ENCODE data around the gene RSU1.
A peak's percentile ranks its signal among the peaks of the same experiment; 100 is the strongest.
"Not testable (repeated sequence)": the region's sequence is repeated elsewhere in the genome, so short reads cannot be mapped to it uniquely, and the experiment has no call there.

Gene RSU1

GRCh38 chr10:16779384-16779915 lies 37.8 kb downstream of the RSU1 start:
- DNase-seq, result no peak

DNA sequence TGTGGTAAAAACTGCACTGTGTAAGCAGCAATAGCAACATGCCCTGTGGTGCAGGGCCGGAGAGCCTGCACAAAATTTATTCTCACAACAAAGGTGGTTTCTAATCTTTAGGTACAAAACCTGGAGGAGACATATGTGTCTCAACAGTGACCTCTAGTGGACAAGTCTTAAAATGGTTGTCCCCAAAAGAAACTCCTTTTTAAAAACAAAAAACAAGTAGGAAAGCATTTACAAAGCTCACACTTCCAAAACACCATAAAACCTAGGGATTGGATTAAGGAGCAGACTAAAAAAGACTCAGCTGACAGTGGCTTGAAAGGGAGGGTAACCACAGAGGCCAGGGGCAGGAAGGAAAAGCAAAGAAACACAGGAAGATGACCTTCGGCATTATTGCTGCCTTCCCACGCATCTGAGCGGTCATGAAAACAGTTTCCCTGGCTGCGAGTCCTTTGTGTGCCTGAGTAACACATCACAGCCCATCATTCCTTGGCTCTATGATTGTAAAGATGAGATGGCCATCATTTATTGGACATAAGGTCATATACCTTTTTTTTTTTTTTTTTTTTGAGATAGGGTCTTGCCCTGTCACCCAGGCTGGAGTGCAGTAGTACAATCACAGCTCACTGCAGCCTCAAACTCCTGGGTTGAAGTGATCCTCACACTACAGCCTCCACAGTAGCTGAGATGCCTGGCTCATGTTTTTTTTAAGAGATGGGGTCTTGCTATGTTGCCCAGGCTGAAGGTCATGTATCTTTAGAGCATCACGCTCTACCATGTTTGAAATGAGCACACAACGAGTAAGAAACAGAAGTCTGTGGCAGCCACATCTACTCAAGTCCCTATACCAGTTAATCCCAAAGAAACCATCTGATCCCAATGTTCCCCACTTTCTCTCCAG lies 39.5 kb downstream of the RSU1 start:
- DNase-seq, result peak; percentile 34 to 42

DNA sequence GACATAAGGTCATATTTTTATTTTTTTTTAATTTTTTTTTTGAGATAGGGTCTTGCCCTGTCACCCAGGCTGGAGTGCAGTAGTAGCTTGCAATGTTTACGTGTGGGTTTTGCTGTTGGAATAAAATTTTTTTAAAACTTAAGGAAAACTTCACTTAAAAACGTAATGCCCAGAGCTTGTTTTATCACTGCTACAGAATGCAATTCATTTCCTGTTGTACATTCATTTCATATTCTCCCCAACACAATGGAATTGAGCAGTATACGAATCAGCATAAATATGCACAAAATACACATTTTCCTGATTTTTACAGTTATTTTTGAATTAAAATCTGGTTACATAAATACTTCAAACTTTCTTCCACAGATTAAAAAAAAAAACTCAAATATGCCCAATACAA lies 40.3 kb downstream of the RSU1 start:
- DNase-seq, result no peak

DNA sequence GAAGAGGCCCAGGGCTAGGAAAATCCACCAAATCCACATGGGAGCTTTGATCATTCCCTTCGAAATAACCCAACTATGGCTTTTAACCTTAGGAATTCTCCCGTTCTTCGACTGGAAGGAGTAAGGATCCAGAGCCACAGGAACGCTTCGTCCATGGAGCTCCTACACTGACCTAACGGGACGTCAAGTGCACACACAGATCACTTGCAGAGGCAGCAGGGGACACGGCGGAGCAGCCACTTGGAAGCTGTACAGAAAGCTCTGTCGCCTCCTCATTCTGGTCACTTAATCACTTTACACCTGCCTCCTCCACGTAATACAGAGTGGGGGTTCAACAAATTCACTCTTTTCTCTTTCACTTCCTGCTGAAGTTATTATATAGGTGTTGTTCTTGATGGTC lies 43.9 kb downstream of the RSU1 start:
- DNase-seq, result no peak

- DNase-seq, result peak; percentile 48 to 71
Measured at GRCh38 chr10:16770670-16771069, 46.6 kb downstream of the RSU1 start.

GRCh38 chr10:16770141-16770540 lies 47.1 kb downstream of the RSU1 start:
- no peak for DNase-seq

DNA sequence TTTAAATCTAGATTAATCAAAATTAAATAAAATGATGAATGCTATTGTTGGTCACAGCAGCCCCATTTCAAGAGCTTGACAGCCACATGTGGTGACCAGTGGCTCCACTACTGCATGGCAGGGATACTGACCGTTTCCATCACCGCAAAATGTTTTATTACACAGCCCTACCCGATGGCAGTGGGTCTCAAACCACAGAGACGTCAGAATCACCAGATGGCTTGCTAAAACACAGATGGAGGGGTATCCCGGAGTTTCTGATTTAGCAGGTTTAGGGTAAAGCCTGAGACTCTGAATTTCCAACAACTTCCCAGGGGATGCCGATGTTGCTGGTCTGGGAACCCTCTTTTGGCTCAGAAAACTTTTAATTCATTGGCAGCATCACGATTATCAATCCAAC lies 47.9 kb downstream of the RSU1 start:
- DNase-seq, result no peak

DNA sequence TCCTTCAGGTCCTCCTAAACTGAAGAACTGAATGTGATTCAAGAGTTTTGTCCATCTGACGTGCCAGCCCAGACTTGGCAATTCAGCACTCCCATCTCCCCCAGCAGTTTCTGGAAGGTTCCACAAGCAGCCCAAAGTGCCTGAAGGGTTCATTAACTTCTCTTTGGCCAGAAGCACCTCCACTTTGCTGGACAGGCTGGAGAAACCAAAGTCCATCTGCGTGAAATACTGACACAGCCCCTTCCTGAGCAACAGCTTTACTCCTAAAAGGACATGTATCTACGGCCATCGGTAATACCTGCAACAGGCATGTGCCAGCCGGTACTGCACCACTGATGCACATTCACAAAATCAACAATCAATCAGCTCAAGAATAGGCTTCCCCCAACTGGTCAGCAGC lies 48.5 kb downstream of the RSU1 start:
- no peak for DNase-seq

GRCh38 chr10:16765509-16766375 lies 51.5 kb downstream of the RSU1 start:
- no peak for DNase-seq

DNA sequence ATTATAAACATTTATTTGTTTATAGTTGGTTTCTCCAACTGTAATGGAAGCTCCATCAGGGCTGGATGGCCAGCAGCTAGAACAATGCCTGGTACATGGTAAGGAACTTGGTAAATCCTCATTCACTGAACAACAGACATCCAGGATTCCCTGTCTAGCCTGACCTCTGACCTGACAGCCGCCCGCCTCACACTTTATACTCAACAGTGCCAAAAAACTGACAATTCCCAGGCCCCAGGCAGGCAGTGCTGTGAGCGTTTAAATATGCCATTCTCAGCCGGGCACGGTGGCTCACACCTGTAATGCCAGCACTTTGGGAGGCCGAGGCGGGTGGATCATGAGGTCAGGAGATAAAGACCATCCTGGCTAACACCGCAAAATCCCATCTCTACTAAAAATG lies 55.9 kb downstream of the RSU1 start:
- no peak for DNase-seq

GRCh38 chr10:16756561-16757221 lies 60.5 kb downstream of the RSU1 start:
- DNase-seq, result peak; percentile 10 to 11

DNA sequence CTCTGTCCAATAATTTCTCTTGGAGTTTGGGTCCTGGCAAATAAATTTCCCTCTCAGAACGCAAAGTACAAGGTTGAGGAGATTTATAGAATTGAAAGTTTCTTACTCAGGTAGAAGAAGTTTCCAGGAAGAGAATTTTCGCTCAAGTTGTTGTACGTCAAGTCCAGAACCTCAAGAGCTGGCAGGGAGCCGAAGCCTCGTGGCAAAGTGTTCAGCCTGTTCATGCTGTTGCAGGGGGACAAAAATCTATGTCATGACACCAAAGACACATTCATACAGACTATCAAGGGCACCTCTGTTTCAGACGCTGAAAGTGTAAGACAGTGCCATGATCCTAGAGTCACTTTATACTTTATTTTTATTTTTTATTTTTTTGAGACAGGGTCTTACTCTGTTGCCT lies 62.5 kb downstream of the RSU1 start:
- DNase-seq, result no peak

GRCh38 chr10:16752849-16753248 lies 64.4 kb downstream of the RSU1 start:
- not testable (repeated sequence) for DNase-seq

DNA sequence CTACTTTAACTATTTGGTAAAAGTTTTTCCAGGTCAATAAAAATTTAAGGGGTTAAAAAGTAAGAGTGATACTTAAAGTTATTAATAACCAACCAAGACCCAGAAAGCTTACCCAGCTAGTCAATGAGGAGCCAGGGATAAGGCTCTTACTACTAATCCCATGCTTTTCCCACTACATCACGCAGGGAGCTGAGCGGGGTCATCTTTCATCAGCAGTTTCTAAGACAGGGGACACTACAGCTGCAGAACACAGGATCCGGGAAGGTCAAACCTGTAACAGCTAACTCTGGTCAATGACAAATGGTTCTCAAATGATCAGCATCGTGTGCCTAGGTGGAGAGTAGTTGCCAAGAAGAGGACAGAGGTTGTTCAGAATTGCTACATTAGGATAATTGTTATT lies 65.1 kb downstream of the RSU1 start:
- no peak for DNase-seq

DNA sequence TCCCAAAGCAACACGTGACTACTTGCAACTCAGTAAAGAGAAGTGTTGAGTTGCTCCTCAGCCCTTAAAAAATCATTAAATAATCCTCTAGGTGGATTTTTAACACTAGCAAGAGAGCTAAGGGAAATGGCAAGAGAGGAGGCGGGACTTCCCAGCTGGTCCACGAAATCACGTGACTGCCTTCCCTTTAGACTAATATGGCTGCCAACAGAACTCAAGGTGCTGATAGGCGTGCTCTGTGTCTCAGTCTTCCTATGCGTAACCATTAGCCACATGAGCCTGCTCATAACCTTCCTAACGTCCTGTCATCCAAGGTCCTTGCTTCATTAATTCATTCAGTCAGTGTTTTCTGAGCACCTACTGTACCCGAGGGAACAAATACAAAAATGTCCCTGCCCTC lies 66.0 kb downstream of the RSU1 start:
- DNase-seq, result no peak

GRCh38 chr10:16750461-16750860 lies 66.8 kb downstream of the RSU1 start:
- DNase-seq, result no peak

GRCh38 chr10:16748749-16749148 lies 68.5 kb downstream of the RSU1 start:
- DNase-seq, result no peak

DNA sequence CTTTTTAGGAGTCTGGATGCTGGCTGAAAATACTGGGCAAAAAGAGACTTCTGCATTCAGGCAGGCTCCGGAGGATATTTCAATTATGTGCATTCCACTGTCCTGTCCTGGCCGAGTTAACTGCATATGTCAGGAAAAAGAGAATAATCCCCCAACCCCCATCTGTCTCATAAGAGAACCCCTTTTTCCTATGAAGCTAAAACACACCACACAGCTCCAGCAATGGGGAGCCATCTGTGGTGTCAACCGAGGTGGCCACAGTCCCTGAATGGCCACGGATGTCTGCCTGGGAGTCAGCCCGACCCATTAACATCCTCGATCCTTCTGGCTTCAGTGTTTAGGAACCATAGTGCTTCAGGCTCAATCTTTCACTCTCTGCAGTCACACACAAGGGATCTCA lies 70.4 kb downstream of the RSU1 start:
- no peak for DNase-seq

GRCh38 chr10:16745061-16745460 lies 72.2 kb downstream of the RSU1 start:
- DNase-seq, result no peak

- DNase-seq, result peak; percentile 47 to 75
Measured at GRCh38 chr10:16742165-16742960, 74.9 kb downstream of the RSU1 start.

DNA sequence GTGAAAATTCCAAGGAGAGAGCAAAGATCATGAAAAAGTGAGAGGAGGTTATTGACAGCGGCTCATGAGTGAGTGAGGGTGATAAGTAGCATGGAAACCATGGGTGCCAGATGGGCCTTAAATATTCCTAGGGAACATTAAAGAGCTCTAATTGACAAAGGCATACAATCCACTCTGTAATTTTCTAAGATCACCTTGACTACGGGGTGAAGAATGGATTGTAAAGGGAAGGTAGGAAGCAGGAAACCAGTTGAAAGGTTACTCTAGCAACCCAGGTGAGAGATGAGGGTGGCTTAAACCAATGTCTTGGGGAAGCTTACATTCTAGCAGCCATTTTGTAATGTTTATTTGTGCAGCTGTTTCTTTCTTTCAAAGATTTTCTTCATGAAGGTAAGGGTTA lies 75.7 kb downstream of the RSU1 start:
- DNase-seq, result no peak

GRCh38 chr10:16737420-16737819 lies 79.8 kb downstream of the RSU1 start:
- DNase-seq, result no peak
